H54 (cell line): Measurements from ENCODE around the gene ARHGEF37.

Source experiments
- DNase-seq: peaks from one replicate; pipeline ENCODE4 v3.0.0; 2011; ENCODE audit warnings: low spot score, mixed read lengths; ENCODE audit not compliant: insufficient read length
- FAIRE-seq: peaks from 3 replicates; lab custom pipeline; 2011; peaks lifted over from hg19 to GRCh38; lab: Jason Lieb, UNC
- POLR2A ChIP-seq: IDR thresholded peaks from 2 replicates; pipeline ENCODE4 v1.6.1; 2011; ENCODE audit warnings: low read depth, mild to moderate bottlenecking, low read length

The ARHGEF37 gene

GRCh38 chr5:149616727-149617285, 35.5 kb downstream of the ARHGEF37 start:
- TF ChIP-seq POLR2A = no peak
- no peak for FAIRE-seq
- no peak for DNase-seq

DNA sequence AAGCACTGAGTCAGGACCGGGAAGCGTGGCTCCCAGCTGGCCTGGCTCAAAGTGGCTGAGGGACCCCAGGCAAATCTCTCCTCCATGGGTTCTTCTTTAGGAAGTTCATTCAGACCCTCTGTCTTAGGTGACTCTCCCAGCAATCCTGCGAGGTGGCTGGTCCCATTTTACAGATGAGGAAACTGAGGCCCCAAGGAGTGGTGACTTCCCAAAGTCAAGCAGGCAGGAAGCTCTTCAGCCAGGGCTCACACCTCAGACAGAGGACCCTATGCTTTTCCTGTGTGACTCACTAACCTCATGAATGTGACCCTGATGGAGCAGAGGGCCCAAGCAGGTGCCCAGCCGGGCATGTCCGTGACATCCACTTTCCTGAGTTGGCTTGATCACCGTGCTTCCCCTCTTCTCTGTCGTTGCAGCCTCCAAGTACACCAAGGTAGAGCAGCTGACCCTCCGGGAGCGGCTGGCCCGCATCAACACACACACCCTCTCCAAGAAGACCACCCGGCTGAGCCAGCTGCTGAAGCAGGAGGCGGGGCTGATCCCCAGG, 36.5 kb downstream of the ARHGEF37 start:
- FAIRE-seq = no peak
- DNase-seq = no peak
- no peak for TF ChIP-seq POLR2A

DNA sequence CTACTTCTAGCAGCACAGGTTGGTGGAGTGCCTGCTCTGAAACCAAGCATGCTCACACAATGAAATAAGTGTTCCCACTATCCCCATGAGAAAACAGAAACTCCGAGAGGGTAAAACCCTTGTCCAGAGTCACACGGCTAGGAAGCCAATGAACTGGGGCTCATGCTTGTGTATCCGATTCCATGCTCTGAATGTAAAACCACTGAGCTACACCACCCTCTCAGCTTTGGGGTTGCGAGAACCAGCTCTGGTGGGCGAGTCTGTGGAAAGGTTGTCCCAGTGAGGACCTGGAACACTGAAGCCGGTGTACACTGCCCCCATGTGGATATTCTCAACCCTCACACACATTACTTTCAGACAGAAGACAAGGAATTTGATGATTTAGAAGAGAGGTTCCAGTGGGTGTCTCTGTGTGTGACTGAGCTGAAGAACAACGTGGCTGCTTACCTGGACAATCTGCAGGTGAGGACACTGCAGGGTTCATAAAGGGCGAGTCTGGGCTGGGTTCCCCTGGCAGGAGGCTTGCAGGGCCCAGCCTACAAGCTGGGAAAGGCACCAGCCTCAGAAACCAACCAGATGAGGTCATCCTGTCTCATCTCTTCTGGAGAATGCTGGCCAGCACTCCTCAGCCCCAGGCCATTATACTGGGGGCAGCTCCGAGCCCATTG, 37.4 kb downstream of the ARHGEF37 start:
- TF ChIP-seq POLR2A = no peak
- DNase-seq = peak; percentile 69
- FAIRE-seq = peak; percentile 11

GRCh38 chr5:149621415-149622098, 40.3 kb downstream of the ARHGEF37 start:
- no peak for FAIRE-seq
- DNase-seq = no peak
- no peak for TF ChIP-seq POLR2A

GRCh38 chr5:149622466-149622865, 41.2 kb downstream of the ARHGEF37 start:
- DNase-seq = no peak
- no peak for TF ChIP-seq POLR2A
- FAIRE-seq = no peak

DNA sequence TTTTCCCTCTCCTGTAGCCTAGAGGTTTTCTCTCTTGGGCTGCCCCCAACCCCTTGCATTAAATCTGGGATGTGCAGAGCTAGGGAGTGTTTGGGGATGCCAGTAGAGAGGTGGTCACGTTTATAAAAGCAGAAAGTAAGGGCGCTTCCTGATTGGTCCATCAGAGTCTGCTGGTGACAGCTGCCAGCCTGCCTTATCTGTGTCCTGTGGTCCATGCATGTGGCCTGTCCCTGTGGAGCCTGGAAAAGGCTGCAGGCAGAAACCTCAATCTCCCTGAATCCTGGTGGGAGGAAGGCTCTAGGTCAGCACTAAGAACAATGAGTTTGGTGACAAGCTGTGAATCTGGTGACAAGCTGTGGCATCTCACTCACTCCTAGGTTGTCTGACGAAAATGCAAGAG, 42.2 kb downstream of the ARHGEF37 start:
- FAIRE-seq = no peak
- no peak for TF ChIP-seq POLR2A
- no peak for DNase-seq

- no peak for TF ChIP-seq POLR2A
Observed at GRCh38 chr5:149627070-149627469, 45.8 kb downstream of the ARHGEF37 start.

GRCh38 chr5:149628221-149628620, 46.9 kb downstream of the ARHGEF37 start:
- DNase-seq = no peak
- no peak for FAIRE-seq
- no peak for TF ChIP-seq POLR2A

More at GRCh38 chr5:149627070-149627469, 45.8 kb downstream of the ARHGEF37 start:
- FAIRE-seq (no peak), DNase-seq (no peak)

DNA sequence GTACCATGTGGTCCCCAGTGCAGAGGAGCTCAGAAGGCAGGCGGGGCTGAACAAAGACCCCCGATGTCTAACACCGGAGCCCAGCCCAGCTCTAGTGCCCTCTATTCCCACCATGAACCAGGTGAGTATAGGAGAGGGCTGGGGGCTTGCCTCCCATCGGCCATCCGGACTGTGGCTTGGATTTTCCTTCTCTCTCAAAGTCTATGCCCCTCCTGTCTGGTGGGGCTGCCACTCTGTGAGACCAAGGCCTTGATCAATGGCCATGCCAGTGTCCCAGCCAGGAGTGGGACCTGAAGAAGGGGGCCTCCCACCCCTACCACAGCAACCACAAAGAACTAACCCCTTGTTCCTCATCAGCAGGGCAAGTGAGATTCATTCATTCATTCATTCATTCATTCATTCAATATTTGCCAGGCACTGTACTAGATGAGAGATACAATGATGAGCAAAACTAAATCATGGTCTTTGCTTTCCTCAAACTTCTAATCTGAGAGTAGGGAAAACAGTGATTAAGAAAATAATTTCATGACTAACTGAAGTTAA, 47.6 kb downstream of the ARHGEF37 start:
- TF ChIP-seq POLR2A = no peak
- FAIRE-seq (no peak), DNase-seq (no peak)

DNA sequence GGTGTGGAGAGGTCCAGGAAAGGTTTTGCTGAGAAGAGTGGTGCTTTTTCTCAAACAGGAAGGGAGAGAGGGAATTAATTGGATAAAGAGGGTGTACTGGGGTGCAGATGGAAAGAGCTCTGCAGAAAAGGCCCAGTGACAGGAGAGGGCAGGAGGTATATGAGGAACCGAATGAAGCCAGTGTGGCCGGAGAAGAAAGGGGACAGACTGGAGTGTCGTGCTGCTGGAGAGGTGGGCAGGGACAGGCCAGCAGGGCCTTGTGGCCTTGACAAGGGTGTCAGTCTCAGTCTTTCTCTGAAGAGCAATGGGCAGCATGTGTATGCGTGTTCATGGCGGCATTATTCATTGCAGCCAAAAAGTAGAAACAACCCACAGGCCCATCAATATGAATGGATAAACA, 48.1 kb downstream of the ARHGEF37 start:
- FAIRE-seq = no peak
- no peak for TF ChIP-seq POLR2A
- no peak for DNase-seq

- no peak for DNase-seq
- no peak for TF ChIP-seq POLR2A
- FAIRE-seq = no peak
Observed at GRCh38 chr5:149630337-149630736, 49.0 kb downstream of the ARHGEF37 start.

- no peak for TF ChIP-seq POLR2A
- DNase-seq (no peak), FAIRE-seq (no peak)
Observed at GRCh38 chr5:149631506-149631905, 50.2 kb downstream of the ARHGEF37 start.

GRCh38 chr5:149632311-149633251, 51.3 kb downstream of the ARHGEF37 start:
- DNase-seq (peak; percentile 50), FAIRE-seq (no peak)
- no peak for TF ChIP-seq POLR2A
